ENCODE data around the gene EXOC5.

The EXOC5 gene

GRCh38 chr14:57161583-57162234 lies 107.0 kb downstream of the EXOC5 start:
- DNase-seq = no peak

GRCh38 chr14:57160333-57160732 lies 108.4 kb downstream of the EXOC5 start:
- DNase-seq = no peak

- DNase-seq = no peak
Measured at GRCh38 chr14:57153286-57153685, 115.4 kb downstream of the EXOC5 start.

Measured in NCI-H226 (cell line).